Measurements from ENCODE around the gene CNNM3.

The CNNM3 gene

DNA sequence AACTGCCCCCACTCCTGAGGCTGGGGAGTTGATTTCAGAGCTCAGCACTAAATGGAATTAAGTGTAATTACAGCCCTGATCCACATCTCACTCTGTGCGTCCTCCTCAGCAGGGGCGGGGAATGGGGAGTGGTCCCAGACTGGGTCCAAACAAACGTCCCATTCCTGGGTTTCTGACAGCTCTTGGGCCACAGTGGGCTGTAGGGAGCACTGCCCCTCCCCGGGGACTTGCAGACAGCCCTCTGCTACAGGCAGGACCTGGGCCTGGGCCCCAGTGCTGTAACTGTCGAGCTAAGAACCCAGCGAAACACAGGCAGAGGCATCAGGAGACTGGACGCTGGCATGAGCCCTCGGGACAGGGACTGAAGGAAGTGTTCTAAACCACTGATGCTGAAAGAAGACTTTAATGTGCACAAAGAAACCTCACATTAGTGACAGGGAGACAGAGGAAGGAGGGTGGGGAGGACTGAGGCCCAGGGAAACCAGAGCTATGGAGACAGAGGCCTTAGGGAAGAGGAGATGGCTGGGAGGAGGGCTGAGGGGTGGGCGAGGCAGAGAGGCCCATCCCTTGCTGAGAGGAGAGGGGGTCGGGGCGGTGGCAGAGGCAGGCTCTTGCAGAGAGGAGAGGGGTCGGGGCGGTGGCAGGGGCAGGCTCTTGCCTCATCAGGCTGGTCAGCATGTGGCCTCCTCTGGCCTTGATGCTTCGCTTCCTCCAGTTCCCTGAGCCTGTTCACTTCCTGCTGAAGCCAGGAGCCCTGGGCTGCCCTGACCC, 59.6 kb downstream of the CNNM3 start:
- no peak overlapping the region for H3K23ac ChIP-seq (ENCODE audit: low read depth, low read length, poor library complexity)
- H3K9me3 ChIP-seq (replicated peaks in 1 of 2; ENCODE audit: control insufficient read depth in 2 of 2, insufficient read depth in 1 of 2, low read depth in 1 of 2, low read length in 2 of 2), result no peaks in the 10 kb centered on the region
- H2BK12ac ChIP-seq (ENCODE audit: low read length), result no peak overlapping the region
- peak overlapping the region; percentile 65 for H3K14ac ChIP-seq (ENCODE audit: low read length)
- DNase-seq (ENCODE audit: low spot score), result no peak
- H3K27ac ChIP-seq (replicated peaks; ENCODE audit: low read length), result peak overlapping the region; percentile 79
- H2AK5ac ChIP-seq (ENCODE audit: low read depth, low read length), result peak overlapping the region; percentile 36
- peak overlapping the region; percentile 79 for H2AFZ ChIP-seq (ENCODE audit: low read length)
- H3K27me3 ChIP-seq (ENCODE audit: control insufficient read depth in 3 of 3, insufficient read depth in 3 of 3, low read depth in 1 of 3, low read length in 3 of 3), result no peaks in the 10 kb centered on the region
- H3K79me1 ChIP-seq (ENCODE audit: low read depth, low read length), result no peaks in the 10 kb centered on the region
- H3K9ac ChIP-seq (ENCODE audit: low read depth, low read length, poor library complexity), result no peak overlapping the region
- H3K36me3 ChIP-seq (replicated peaks in 1 of 2; ENCODE audit: control insufficient read depth in 2 of 2, insufficient read depth in 2 of 2, low read length in 2 of 2), result no peaks in the 10 kb centered on the region
- peak overlapping the region; percentile 27 for H3K4me2 ChIP-seq (ENCODE audit: insufficient read depth, low read length, poor library complexity, severe bottlenecking)
- peak overlapping the region; percentile 47 for H2BK15ac ChIP-seq (ENCODE audit: low read length)
- peak overlapping the region; percentile 49 for H2BK120ac ChIP-seq (ENCODE audit: low read depth, low read length)
- no peak overlapping the region for H4K91ac ChIP-seq (ENCODE audit: low read depth, low read length, poor library complexity)
- H3K4me1 ChIP-seq (ENCODE audit: control insufficient read depth in 2 of 2, insufficient read depth in 1 of 2, low read depth in 1 of 2, low read length in 2 of 2), result peaks cover 37 to 42% of the 10 kb centered on the region in 2 donors
- no CpG with 5 or more reads among the region's 14 CpGs for WGBS, 2 donors (ENCODE audit: extremely low coverage in 2 of 2, insufficient read length in 2 of 2, insufficient replicate concordance in 1 of 2)
- H2BK5ac ChIP-seq (ENCODE audit: low read length), result peak overlapping the region; percentile 67
- peak overlapping the region; percentile 4 for H3K4ac ChIP-seq (ENCODE audit: low read length)
- H4K8ac ChIP-seq (ENCODE audit: low read depth, low read length), result no peak overlapping the region
- peak overlapping the region; percentile 88 for H3K18ac ChIP-seq (ENCODE audit: low read length)
- peak overlapping the region in 1 of 2 donors; percentile 16 for H3K4me3 ChIP-seq (ENCODE audit: low read length in 2 of 2)

DNA sequence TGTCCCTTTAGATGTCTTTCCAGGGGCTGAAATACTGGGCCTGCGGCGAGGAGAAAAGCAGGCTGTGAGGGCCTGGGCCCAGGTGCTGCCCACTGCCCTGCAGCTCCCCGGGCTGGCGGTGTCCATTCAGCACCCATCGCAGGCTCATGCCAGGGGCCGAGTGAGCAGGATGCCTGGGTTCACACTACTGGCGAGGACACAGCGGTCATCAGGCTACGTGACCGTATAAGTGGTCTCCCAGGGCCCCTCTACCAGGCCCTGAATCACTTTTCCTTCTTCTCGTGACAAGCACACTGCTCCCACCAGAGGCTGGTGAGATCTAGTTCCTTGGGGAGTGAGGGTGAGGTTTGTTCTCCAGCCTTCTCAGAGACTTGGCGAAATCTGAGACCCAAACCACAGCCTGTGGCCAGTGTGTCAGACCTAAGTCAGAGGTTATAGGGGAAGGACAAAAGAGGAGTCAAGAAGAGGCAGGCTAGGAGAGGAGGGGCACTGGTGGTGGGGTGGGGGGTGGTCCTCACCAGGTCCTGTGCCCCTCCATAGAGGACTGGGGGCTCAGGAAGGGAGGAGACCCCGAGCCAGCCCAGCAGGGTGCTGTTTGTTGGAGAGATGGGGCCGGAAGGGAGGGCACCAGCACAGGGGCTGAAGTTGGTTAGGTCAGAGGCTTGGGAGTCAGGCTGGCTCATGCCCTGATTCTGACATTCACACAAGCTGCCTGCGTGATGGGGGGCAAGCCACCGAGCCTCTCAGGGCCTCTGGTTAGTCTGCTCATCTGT, 60.4 kb downstream of the CNNM3 start:
- Histone ChIP-seq H3K9me3 (replicated peaks in 1 of 2; ENCODE audit: control insufficient read depth in 2 of 2, insufficient read depth in 1 of 2, low read depth in 1 of 2, low read length in 2 of 2) (no peaks in the 10 kb centered on the region), H3K27ac (replicated peaks; ENCODE audit: low read length) (peak overlapping the region; percentile 79), H3K14ac (ENCODE audit: low read length) (peak overlapping the region; percentile 65), H4K91ac (ENCODE audit: low read depth, low read length, poor library complexity) (peak overlapping the region; percentile 50), H4K8ac (ENCODE audit: low read depth, low read length) (no peak overlapping the region), H3K4ac (ENCODE audit: low read length) (peak overlapping the region; percentile 4), H2AK5ac (ENCODE audit: low read depth, low read length) (peak overlapping the region; percentile 36), H3K4me3 (ENCODE audit: low read length in 2 of 2) (no peak overlapping the region), H2BK15ac (ENCODE audit: low read length) (peak overlapping the region; percentile 47), H2BK120ac (ENCODE audit: low read depth, low read length) (peak overlapping the region; percentile 49), H2AFZ (ENCODE audit: low read length) (peak overlapping the region; percentile 79), H3K23ac (ENCODE audit: low read depth, low read length, poor library complexity) (no peak overlapping the region), H3K18ac (ENCODE audit: low read length) (peak overlapping the region; percentile 88), H3K9ac (ENCODE audit: low read depth, low read length, poor library complexity) (peak overlapping the region; percentile 16), H2BK12ac (ENCODE audit: low read length) (no peak overlapping the region), H3K79me1 (ENCODE audit: low read depth, low read length) (no peaks in the 10 kb centered on the region), H2BK5ac (ENCODE audit: low read length) (peak overlapping the region; percentile 67), H3K27me3 (ENCODE audit: control insufficient read depth in 3 of 3, insufficient read depth in 3 of 3, low read depth in 1 of 3, low read length in 3 of 3) (no peaks in the 10 kb centered on the region), H3K36me3 (replicated peaks in 1 of 2; ENCODE audit: control insufficient read depth in 2 of 2, insufficient read depth in 2 of 2, low read length in 2 of 2) (no peaks in the 10 kb centered on the region), H3K4me2 (ENCODE audit: insufficient read depth, low read length, poor library complexity, severe bottlenecking) (no peak overlapping the region), H3K4me1 (ENCODE audit: control insufficient read depth in 2 of 2, insufficient read depth in 1 of 2, low read depth in 1 of 2, low read length in 2 of 2) (peaks cover 39 to 43% of the 10 kb centered on the region in 2 donors)
- WGBS, 2 donors (ENCODE audit: extremely low coverage in 2 of 2, insufficient read length in 2 of 2, insufficient replicate concordance in 1 of 2), result no CpG with 5 or more reads among the region's 16 CpGs
- no peak for DNase-seq (ENCODE audit: low spot score)

GRCh38 chr2:96877042-96877451, 61.0 kb downstream of the CNNM3 start:
- no peak overlapping the region for H3K4me3 ChIP-seq (ENCODE audit: low read length in 2 of 2)
- no peak overlapping the region for H3K23ac ChIP-seq (ENCODE audit: low read depth, low read length, poor library complexity)
- H2BK120ac ChIP-seq (ENCODE audit: low read depth, low read length), result no peak overlapping the region
- H3K27me3 ChIP-seq (ENCODE audit: control insufficient read depth in 3 of 3, insufficient read depth in 3 of 3, low read depth in 1 of 3, low read length in 3 of 3), result no peaks in the 10 kb centered on the region
- H3K4me1 ChIP-seq (ENCODE audit: control insufficient read depth in 2 of 2, insufficient read depth in 1 of 2, low read depth in 1 of 2, low read length in 2 of 2), result peaks cover 45 to 49% of the 10 kb centered on the region in 2 donors
- DNase-seq (ENCODE audit: low spot score), result no peak
- H2AFZ ChIP-seq (ENCODE audit: low read length), result no peak overlapping the region
- H2BK15ac ChIP-seq (ENCODE audit: low read length), result peak overlapping the region; percentile 41
- H3K14ac ChIP-seq (ENCODE audit: low read length), result no peak overlapping the region
- H3K79me1 ChIP-seq (ENCODE audit: low read depth, low read length), result no peaks in the 10 kb centered on the region
- WGBS, 2 donors (ENCODE audit: extremely low coverage in 2 of 2, insufficient read length in 2 of 2, insufficient replicate concordance in 1 of 2), result no CpG with 5 or more reads among the region's 6 CpGs
- peak overlapping the region; percentile 79 for H3K27ac ChIP-seq (replicated peaks; ENCODE audit: low read length)
- H3K18ac ChIP-seq (ENCODE audit: low read length), result peak overlapping the region; percentile 81
- H4K8ac ChIP-seq (ENCODE audit: low read depth, low read length), result no peak overlapping the region
- H3K36me3 ChIP-seq (replicated peaks in 1 of 2; ENCODE audit: control insufficient read depth in 2 of 2, insufficient read depth in 2 of 2, low read length in 2 of 2), result no peaks in the 10 kb centered on the region
- H3K4ac ChIP-seq (ENCODE audit: low read length), result no peak overlapping the region
- H2AK5ac ChIP-seq (ENCODE audit: low read depth, low read length), result peak overlapping the region; percentile 33
- H4K91ac ChIP-seq (ENCODE audit: low read depth, low read length, poor library complexity), result peak overlapping the region; percentile 50
- no peak overlapping the region for H3K9ac ChIP-seq (ENCODE audit: low read depth, low read length, poor library complexity)
- H3K4me2 ChIP-seq (ENCODE audit: insufficient read depth, low read length, poor library complexity, severe bottlenecking), result no peak overlapping the region
- no peak overlapping the region for H2BK5ac ChIP-seq (ENCODE audit: low read length)
- no peak overlapping the region for H2BK12ac ChIP-seq (ENCODE audit: low read length)
- H3K9me3 ChIP-seq (replicated peaks in 1 of 2; ENCODE audit: control insufficient read depth in 2 of 2, insufficient read depth in 1 of 2, low read depth in 1 of 2, low read length in 2 of 2), result no peaks in the 10 kb centered on the region

GRCh38 chr2:96877631-96878092, 61.6 kb downstream of the CNNM3 start:
- no peaks in the 10 kb centered on the region for H3K79me1 ChIP-seq (ENCODE audit: low read depth, low read length)
- peaks cover 51 to 55% of the 10 kb centered on the region in 2 donors for H3K4me1 ChIP-seq (ENCODE audit: control insufficient read depth in 2 of 2, insufficient read depth in 1 of 2, low read depth in 1 of 2, low read length in 2 of 2)
- H3K18ac ChIP-seq (ENCODE audit: low read length), result peak overlapping the region; percentile 87
- H3K4ac ChIP-seq (ENCODE audit: low read length), result no peak overlapping the region
- DNase-seq (ENCODE audit: low spot score), result no peak
- H2BK12ac ChIP-seq (ENCODE audit: low read length), result peak overlapping the region; percentile 59
- H3K23ac ChIP-seq (ENCODE audit: low read depth, low read length, poor library complexity), result peak overlapping the region; percentile 74
- no peaks in the 10 kb centered on the region for H3K9me3 ChIP-seq (replicated peaks in 1 of 2; ENCODE audit: control insufficient read depth in 2 of 2, insufficient read depth in 1 of 2, low read depth in 1 of 2, low read length in 2 of 2)
- H2AK5ac ChIP-seq (ENCODE audit: low read depth, low read length), result peak overlapping the region; percentile 82
- no CpG with 5 or more reads among the region's 15 CpGs for WGBS, 2 donors (ENCODE audit: extremely low coverage in 2 of 2, insufficient read length in 2 of 2, insufficient replicate concordance in 1 of 2)
- H3K9ac ChIP-seq (ENCODE audit: low read depth, low read length, poor library complexity), result peak overlapping the region; percentile 46
- H3K4me2 ChIP-seq (ENCODE audit: insufficient read depth, low read length, poor library complexity, severe bottlenecking), result no peak overlapping the region
- H4K8ac ChIP-seq (ENCODE audit: low read depth, low read length), result no peak overlapping the region
- peak overlapping the region; percentile 91 for H3K14ac ChIP-seq (ENCODE audit: low read length)
- no peak overlapping the region for H3K27ac ChIP-seq (replicated peaks; ENCODE audit: low read length)
- peak overlapping the region; percentile 86 for H4K91ac ChIP-seq (ENCODE audit: low read depth, low read length, poor library complexity)
- H3K36me3 ChIP-seq (replicated peaks in 1 of 2; ENCODE audit: control insufficient read depth in 2 of 2, insufficient read depth in 2 of 2, low read length in 2 of 2), result no peaks in the 10 kb centered on the region
- H2BK15ac ChIP-seq (ENCODE audit: low read length), result peak overlapping the region; percentile 99
- H3K27me3 ChIP-seq (ENCODE audit: control insufficient read depth in 3 of 3, insufficient read depth in 3 of 3, low read depth in 1 of 3, low read length in 3 of 3), result no peaks in the 10 kb centered on the region
- H2BK120ac ChIP-seq (ENCODE audit: low read depth, low read length), result peak overlapping the region; percentile 32
- no peak overlapping the region for H2AFZ ChIP-seq (ENCODE audit: low read length)
- peak overlapping the region; percentile 55 for H2BK5ac ChIP-seq (ENCODE audit: low read length)
- H3K4me3 ChIP-seq (ENCODE audit: low read length in 2 of 2), result peak overlapping the region in 1 of 2 donors; percentile 36
